Measurements from ENCODE around the gene ACVR2B. TPM values are rescaled to one million over a fixed set of nuclear protein-coding genes. Genes with fewer than 3 reads are reported as not detected.

Gene ACVR2B
- total RNA-seq, 2 experiments from 2014 or later = 7.2 to 7.8 TPM

- Histone ChIP-seq H3K36me3 (ENCODE audit: insufficient read depth, low read length) (peaks cover 56% of the 10 kb centered on the region), H3K9me3 (ENCODE audit: low read length) (no peaks in the 10 kb centered on the region), H3K4me2 (ENCODE audit: low read length) (no peak overlapping the region), H2AFZ (ENCODE audit: low read length) (no peak overlapping the region), H3K79me2 (ENCODE audit: insufficient read depth, low read depth, low read length) (no peaks in the 10 kb centered on the region), H3K4me3 (ENCODE audit: low read depth, low read length, poor library complexity, severe bottlenecking) (no peak overlapping the region), H3K9me2 (ENCODE audit: insufficient read depth, low read length) (no peaks in the 10 kb centered on the region), H4K20me1 (ENCODE audit: insufficient read depth, low read length) (no peaks in the 10 kb centered on the region), H3K4me1 (ENCODE audit: insufficient read depth, low read length, poor library complexity, severe bottlenecking) (no peaks in the 10 kb centered on the region), H3K27ac (ENCODE audit: low read depth, low read length, poor library complexity, severe bottlenecking) (no peak overlapping the region)
- POLR2A ChIA-PET = interaction anchor here (0.5 kb wide), 1 partner anchor 1184 kb away, joined by 5 read pairs; no protein-coding TSS in a partner anchor
- TF ChIP-seq CTCF (conservative IDR thresholded peaks at IDR 0.05; ENCODE audit: low read length) (no peak), EZH2phosphoT487 (IDR thresholded peaks at IDR 0.05; ENCODE audit: borderline replicate concordance, low read depth, low read length) (no peak)
- intact Hi-C loops (cut with micrococcal nuclease; ENCODE audit: unreplicated experiment) = loop anchor here (5.0 kb wide), 1 partner anchor 478 kb away; no protein-coding TSS in a partner anchor
- CTCF ChIA-PET (ENCODE audit: unreplicated experiment) = no interaction called here
- DNase-seq (ENCODE audit: low spot score) = no peak
- BruUV-seq (replicated peaks) = no TSS peak
Measured at GRCh38 chr3:38519651-38520050, 66.0 kb downstream of the ACVR2B start.

- Histone ChIP-seq H3K9me2 (ENCODE audit: insufficient read depth, low read length) (no peaks in the 10 kb centered on the region), H4K20me1 (ENCODE audit: insufficient read depth, low read length) (no peaks in the 10 kb centered on the region), H3K9me3 (ENCODE audit: low read length) (no peaks in the 10 kb centered on the region), H3K27ac (ENCODE audit: low read depth, low read length, poor library complexity, severe bottlenecking) (no peak overlapping the region), H3K36me3 (ENCODE audit: insufficient read depth, low read length) (peaks cover 65% of the 10 kb centered on the region), H2AFZ (ENCODE audit: low read length) (no peak overlapping the region), H3K4me1 (ENCODE audit: insufficient read depth, low read length, poor library complexity, severe bottlenecking) (no peaks in the 10 kb centered on the region), H3K79me2 (ENCODE audit: insufficient read depth, low read depth, low read length) (no peaks in the 10 kb centered on the region), H3K4me2 (ENCODE audit: low read length) (no peak overlapping the region), H3K4me3 (ENCODE audit: low read depth, low read length, poor library complexity, severe bottlenecking) (no peak overlapping the region)
- intact Hi-C loops (cut with micrococcal nuclease; ENCODE audit: unreplicated experiment) = loop anchor here (1.0 to 5.0 kb wide), 2 partner anchors 134 to 476 kb away; no protein-coding TSS in a partner anchor
- POLR2A ChIA-PET = interaction anchor here (0.9 to 1.3 kb wide), 3 partner anchors 14 to 374 kb away, joined by 3 read pairs; no protein-coding TSS in a partner anchor
- TF ChIP-seq CTCF (conservative IDR thresholded peaks at IDR 0.05; ENCODE audit: low read length) = peak; percentile 96
- no peak for TF ChIP-seq EZH2phosphoT487 (IDR thresholded peaks at IDR 0.05; ENCODE audit: borderline replicate concordance, low read depth, low read length)
- BruUV-seq (replicated peaks) = no TSS peak
- DNase-seq (ENCODE audit: low spot score) = peak; percentile 68
- CTCF ChIA-PET (ENCODE audit: unreplicated experiment) = interaction anchor here (0.6 to 1.2 kb wide), 2 partner anchors 13 to 25 kb away, joined by 3 to 4 read pairs; partner anchors contain the start of gene EXOG
Measured at GRCh38 chr3:38521391-38521987, 67.8 kb downstream of the ACVR2B start.

- no peak overlapping the region for H3K27ac ChIP-seq (ENCODE audit: low read depth, low read length, poor library complexity, severe bottlenecking)
- no peak overlapping the region for H2AFZ ChIP-seq (ENCODE audit: low read length)
- H3K9me3 ChIP-seq (ENCODE audit: low read length) = no peaks in the 10 kb centered on the region
- DNase-seq (ENCODE audit: low spot score) = no peak
- intact Hi-C loops (cut with micrococcal nuclease; ENCODE audit: unreplicated experiment) = loop anchor here (5.0 kb wide), 1 partner anchor 475 kb away; no protein-coding TSS in a partner anchor
- no peaks in the 10 kb centered on the region for H4K20me1 ChIP-seq (ENCODE audit: insufficient read depth, low read length)
- no peak overlapping the region for H3K4me2 ChIP-seq (ENCODE audit: low read length)
- no peaks in the 10 kb centered on the region for H3K4me1 ChIP-seq (ENCODE audit: insufficient read depth, low read length, poor library complexity, severe bottlenecking)
- CTCF ChIA-PET (ENCODE audit: unreplicated experiment) = interaction anchor here (0.6 to 1.2 kb wide), 2 partner anchors 14 to 26 kb away, joined by 3 to 4 read pairs; partner anchors contain the start of gene EXOG
- no peak overlapping the region for H3K4me3 ChIP-seq (ENCODE audit: low read depth, low read length, poor library complexity, severe bottlenecking)
- H3K36me3 ChIP-seq (ENCODE audit: insufficient read depth, low read length) = peaks cover 70% of the 10 kb centered on the region
- POLR2A ChIA-PET = interaction anchor here (0.9 to 1.3 kb wide), 3 partner anchors 15 to 374 kb away, joined by 3 read pairs; no protein-coding TSS in a partner anchor
- H3K79me2 ChIP-seq (ENCODE audit: insufficient read depth, low read depth, low read length) = no peaks in the 10 kb centered on the region
- no peak for TF ChIP-seq EZH2phosphoT487 (IDR thresholded peaks at IDR 0.05; ENCODE audit: borderline replicate concordance, low read depth, low read length)
- BruUV-seq (replicated peaks) = no TSS peak
- H3K9me2 ChIP-seq (ENCODE audit: insufficient read depth, low read length) = no peaks in the 10 kb centered on the region
Measured at GRCh38 chr3:38522002-38522401, 68.3 kb downstream of the ACVR2B start.
